Neural progenitor cell (in vitro differentiated cells): Measurements from ENCODE around the gene CSGALNACT2. TPM values are rescaled to one million over a fixed set of nuclear protein-coding genes. Genes with fewer than 3 reads are reported as not detected.

Experiments
- DNase-seq: peaks from one replicate; pipeline ENCODE4 v3.0.0-alpha.2; 2016; ENCODE audit warnings: low spot score
- H2AFZ ChIP-seq: fragments of 200-600 bp; sonication (generic); replicated peaks from 2 replicates; pipeline ENCODE4 v1.6.1; 2016; ENCODE audit warnings: antibody characterized with exemption
- H3F3A ChIP-seq: fragments of 200-600 bp; sonication (generic); 2 replicates; pipeline ENCODE4 v1.6.1; 2016; ENCODE audit warnings: antibody characterized with exemption, low read depth
- H3K27ac ChIP-seq: fragments of 200-600 bp; sonication (generic); 2 replicates; pipeline ENCODE4 v1.5.1; 2016; ENCODE audit warnings: mild to moderate bottlenecking
- H3K27me3 ChIP-seq: fragments of 200-600 bp; sonication (generic); 2 replicates; pipeline ENCODE4 v1.6.1; 2016; ENCODE audit warnings: mild to moderate bottlenecking, moderate library complexity
- H3K36me3 ChIP-seq: fragments of 200-600 bp; sonication (generic); 2 replicates; pipeline ENCODE4 v1.5.1; 2016
- H3K4me1 ChIP-seq: fragments of 200-600 bp; sonication (generic); 2 replicates; pipeline ENCODE4 v1.6.1; 2016; ENCODE audit warnings: mixed run types
- H3K4me2 ChIP-seq: fragments of 200-600 bp; sonication (generic); 2 replicates; pipeline ENCODE4 v1.6.1; 2016
- H3K4me3 ChIP-seq: fragments of 200-600 bp; sonication (generic); 2 replicates; pipeline ENCODE4 v1.5.1; 2016
- H3K79me2 ChIP-seq: fragments of 200-600 bp; sonication (generic); 2 replicates; pipeline ENCODE4 v1.6.1; 2016; ENCODE audit warnings: low read depth
- H3K9ac ChIP-seq: fragments of 200-600 bp; sonication (generic); 2 replicates; pipeline ENCODE4 v1.6.1; 2016
- H3K9me3 ChIP-seq: fragments of 200-600 bp; sonication (generic); 2 replicates; pipeline ENCODE4 v1.5.1; 2016; ENCODE audit warnings: low read depth
- H4K20me1 ChIP-seq: fragments of 200-600 bp; sonication (generic); 2 replicates; pipeline ENCODE4 v1.6.1; 2016; ENCODE audit warnings: low read depth
- H3K27ac Mint-ChIP-seq: 3 replicates; pipeline ENCODE4 v1.8.0; 2021; ENCODE audit warnings: mixed read lengths
- H3K27me3 Mint-ChIP-seq: 2 replicates; pipeline ENCODE4 v1.8.0; 2022; ENCODE audit warnings: low read depth, mild to moderate bottlenecking, inconsistent platforms, moderate library complexity, mixed read lengths; ENCODE audit not compliant: insufficient read depth
- H3K36me3 Mint-ChIP-seq: 3 replicates; pipeline ENCODE4 v1.8.0; 2021; ENCODE audit warnings: mixed read lengths
- H3K4me1 Mint-ChIP-seq: 3 replicates; pipeline ENCODE4 v1.8.0; 2021; ENCODE audit warnings: mixed read lengths
- H3K4me3 Mint-ChIP-seq: 3 replicates; pipeline ENCODE4 v1.8.0; 2021; ENCODE audit warnings: mild to moderate bottlenecking, moderate library complexity, mixed read lengths
- H3K9me3 Mint-ChIP-seq: 3 replicates; pipeline ENCODE4 v1.8.0; 2020; ENCODE audit warnings: mixed read lengths
- CTCF ChIP-seq: fragments of 200-600 bp; sonication (generic); IDR thresholded peaks from 2 replicates; pipeline ENCODE4 v1.5.1; 2017; ENCODE audit warnings: antibody characterized with exemption, mild to moderate bottlenecking
- EZH2 ChIP-seq: fragments of 200-600 bp; sonication (generic); IDR thresholded peaks from 2 replicates; pipeline ENCODE4 v1.6.1; 2017; ENCODE audit warnings: antibody characterized with exemption, mild to moderate bottlenecking, moderate library complexity
- EZH2phosphoT487 ChIP-seq: fragments of 200-600 bp; sonication (generic); IDR thresholded peaks from 2 replicates; pipeline ENCODE4 v1.6.1; 2017; ENCODE audit warnings: antibody characterized with exemption
- total RNA-seq: library from RNA; depleted of rRNA; stranded (reverse); fragments of >200 nt; gene quantifications from 2 replicates; pipeline ENCODE4 v1.2.3, GENCODE V29; 2015; ENCODE audit warnings: low replicate concordance

Gene CSGALNACT2
- total RNA-seq, 1 donor from 2014 or later = 9.3 TPM

- H3K4me3 Mint-ChIP-seq = no peak overlapping the region
- Histone ChIP-seq H3F3A (peaks cover 10% of the 10 kb centered on the region), H3K79me2 (peaks cover 7% of the 10 kb centered on the region), H3K4me1 (peaks cover 4% of the 10 kb centered on the region), H4K20me1 (peaks cover 11% of the 10 kb centered on the region), H3K4me3 (no peak overlapping the region), H3K9ac (no peak overlapping the region), H3K36me3 (no peaks in the 10 kb centered on the region), H3K27me3 (no peaks in the 10 kb centered on the region), H3K27ac (no peak overlapping the region), H3K4me2 (no peak overlapping the region), H3K9me3 (no peaks in the 10 kb centered on the region), H2AFZ (no peak overlapping the region)
- no peaks in the 10 kb centered on the region for H3K36me3 Mint-ChIP-seq
- H3K4me1 Mint-ChIP-seq = peaks cover 22% of the 10 kb centered on the region
- peaks cover 2% of the 10 kb centered on the region for H3K27me3 Mint-ChIP-seq
- H3K27ac Mint-ChIP-seq = no peak overlapping the region
- no peak for DNase-seq
- H3K9me3 Mint-ChIP-seq = no peaks in the 10 kb centered on the region
- no peak for TF ChIP-seq EZH2
Measured at GRCh38 chr10:43134126-43134905, 3.9 kb upstream of the CSGALNACT2 start.

GRCh38 chr10:43135064-43135463 is 3.2 kb upstream of the CSGALNACT2 start:
- peaks cover 10% of the 10 kb centered on the region for H3F3A ChIP-seq
- H3K4me3 ChIP-seq = no peak overlapping the region
- peaks cover 8% of the 10 kb centered on the region for H3K4me1 ChIP-seq
- no peaks in the 10 kb centered on the region for H3K9me3 Mint-ChIP-seq
- H3K27ac ChIP-seq = no peak overlapping the region
- H3K79me2 ChIP-seq = peaks cover 14% of the 10 kb centered on the region
- H3K27me3 Mint-ChIP-seq = peaks cover 2% of the 10 kb centered on the region
- H3K9ac ChIP-seq = no peak overlapping the region
- peaks cover 11% of the 10 kb centered on the region for H4K20me1 ChIP-seq
- no peaks in the 10 kb centered on the region for H3K9me3 ChIP-seq
- H3K4me3 Mint-ChIP-seq = no peak overlapping the region
- no peaks in the 10 kb centered on the region for H3K27me3 ChIP-seq
- no peak overlapping the region for H3K4me2 ChIP-seq
- TF ChIP-seq CTCF (no peak), EZH2phosphoT487 (no peak), EZH2 (no peak)
- H2AFZ ChIP-seq = no peak overlapping the region
- no peaks in the 10 kb centered on the region for H3K36me3 Mint-ChIP-seq
- H3K36me3 ChIP-seq = no peaks in the 10 kb centered on the region
- H3K27ac Mint-ChIP-seq = no peak overlapping the region
- peaks cover 24% of the 10 kb centered on the region for H3K4me1 Mint-ChIP-seq
- no peak for DNase-seq

- no peaks in the 10 kb centered on the region for H3K36me3 Mint-ChIP-seq
- H3K4me1 ChIP-seq = peaks cover 8% of the 10 kb centered on the region
- H3K4me3 ChIP-seq = no peak overlapping the region
- no peak overlapping the region for H3K9ac ChIP-seq
- H3K27ac ChIP-seq = no peak overlapping the region
- H3K9me3 ChIP-seq = no peaks in the 10 kb centered on the region
- H3F3A ChIP-seq = peaks cover 10% of the 10 kb centered on the region
- TF ChIP-seq CTCF (no peak), EZH2phosphoT487 (no peak), EZH2 (no peak)
- no peaks in the 10 kb centered on the region for H3K9me3 Mint-ChIP-seq
- H3K79me2 ChIP-seq = peaks cover 20% of the 10 kb centered on the region
- no peak overlapping the region for H3K4me2 ChIP-seq
- H3K36me3 ChIP-seq = no peaks in the 10 kb centered on the region
- peaks cover 2% of the 10 kb centered on the region for H3K27me3 Mint-ChIP-seq
- no peaks in the 10 kb centered on the region for H3K27me3 ChIP-seq
- peak overlapping the region; percentile 97 for H3K4me3 Mint-ChIP-seq
- peaks cover 24% of the 10 kb centered on the region for H3K4me1 Mint-ChIP-seq
- peaks cover 11% of the 10 kb centered on the region for H4K20me1 ChIP-seq
- H3K27ac Mint-ChIP-seq = no peak overlapping the region
- H2AFZ ChIP-seq = no peak overlapping the region
- DNase-seq = no peak
Measured at GRCh38 chr10:43135656-43136055, 2.6 kb upstream of the CSGALNACT2 start.

GRCh38 chr10:43136432-43136831 is 1.8 kb upstream of the CSGALNACT2 start:
- no peak overlapping the region for H2AFZ ChIP-seq
- H3K36me3 ChIP-seq = no peaks in the 10 kb centered on the region
- DNase-seq = no peak
- H4K20me1 ChIP-seq = peaks cover 11% of the 10 kb centered on the region
- H3K79me2 ChIP-seq = peaks cover 25% of the 10 kb centered on the region
- Mint-ChIP-seq H3K36me3 (no peaks in the 10 kb centered on the region), H3K4me3 (peak overlapping the region; percentile 97), H3K27me3 (peaks cover 2% of the 10 kb centered on the region), H3K4me1 (peaks cover 24% of the 10 kb centered on the region), H3K9me3 (no peaks in the 10 kb centered on the region), H3K27ac (no peak overlapping the region)
- peaks cover 8% of the 10 kb centered on the region for H3K4me1 ChIP-seq
- H3K4me2 ChIP-seq = no peak overlapping the region
- TF ChIP-seq CTCF (no peak), EZH2phosphoT487 (no peak), EZH2 (no peak)
- H3F3A ChIP-seq = peaks cover 10% of the 10 kb centered on the region
- no peak overlapping the region for H3K27ac ChIP-seq
- no peak overlapping the region for H3K4me3 ChIP-seq
- no peaks in the 10 kb centered on the region for H3K27me3 ChIP-seq
- no peaks in the 10 kb centered on the region for H3K9me3 ChIP-seq
- H3K9ac ChIP-seq = no peak overlapping the region
